ENCODE measurements around the gene TTC28. TPM values are rescaled to one million over a fixed set of nuclear protein-coding genes. Genes with fewer than 3 reads are reported as not detected.
"Not testable (repeated sequence)": the region's sequence is repeated elsewhere in the genome, so short reads cannot be mapped to it uniquely, and the experiment has no call there.

TTC28 gene
- total RNA-seq, 1 donor from 2014 or later = 7.9 TPM

DNA sequence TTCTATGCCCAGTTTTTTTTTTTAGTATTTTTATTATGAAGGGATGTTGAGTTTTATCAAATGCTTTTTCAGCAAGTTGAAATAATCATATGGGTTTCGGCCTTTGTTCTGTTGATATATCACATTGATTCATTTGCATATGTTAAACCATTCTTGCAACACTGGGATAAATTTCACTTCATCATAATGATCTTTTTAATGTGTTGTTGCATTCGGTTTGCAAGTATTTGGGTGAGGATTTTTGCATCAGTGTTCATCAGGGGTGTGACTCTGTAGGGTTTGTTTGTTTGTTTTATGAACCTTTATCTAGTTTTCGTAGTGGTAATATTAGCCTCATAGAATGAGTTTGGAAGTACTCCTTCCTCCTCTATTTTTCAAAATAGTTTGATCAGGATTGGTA, 103.5 kb downstream of the TTC28 start:
- H3K4me3 Mint-ChIP-seq = no peak overlapping the region
- peaks cover 3% of the 10 kb centered on the region for H3K4me1 Mint-ChIP-seq
- intact Hi-C loops (cut with micrococcal nuclease) = no loop called here
- DNase-seq (no peak), ATAC-seq (ENCODE audit: low read depth) (no peak)
- POLR2A ChIA-PET = no interaction called here
- TF ChIP-seq, protein P1, sequence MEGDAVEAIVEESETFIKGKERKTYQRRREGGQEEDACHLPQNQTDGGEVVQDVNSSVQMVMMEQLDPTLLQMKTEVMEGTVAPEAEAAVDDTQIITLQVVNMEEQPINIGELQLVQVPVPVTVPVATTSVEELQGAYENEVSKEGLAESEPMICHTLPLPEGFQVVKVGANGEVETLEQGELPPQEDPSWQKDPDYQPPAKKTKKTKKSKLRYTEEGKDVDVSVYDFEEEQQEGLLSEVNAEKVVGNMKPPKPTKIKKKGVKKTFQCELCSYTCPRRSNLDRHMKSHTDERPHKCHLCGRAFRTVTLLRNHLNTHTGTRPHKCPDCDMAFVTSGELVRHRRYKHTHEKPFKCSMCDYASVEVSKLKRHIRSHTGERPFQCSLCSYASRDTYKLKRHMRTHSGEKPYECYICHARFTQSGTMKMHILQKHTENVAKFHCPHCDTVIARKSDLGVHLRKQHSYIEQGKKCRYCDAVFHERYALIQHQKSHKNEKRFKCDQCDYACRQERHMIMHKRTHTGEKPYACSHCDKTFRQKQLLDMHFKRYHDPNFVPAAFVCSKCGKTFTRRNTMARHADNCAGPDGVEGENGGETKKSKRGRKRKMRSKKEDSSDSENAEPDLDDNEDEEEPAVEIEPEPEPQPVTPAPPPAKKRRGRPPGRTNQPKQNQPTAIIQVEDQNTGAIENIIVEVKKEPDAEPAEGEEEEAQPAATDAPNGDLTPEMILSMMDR (IDR thresholded peaks at IDR 0.05) = no peak
- CTCF ChIA-PET = no interaction called here
- peaks cover 10% of the 10 kb centered on the region for H3K27me3 Mint-ChIP-seq
- no peaks in the 10 kb centered on the region for H3K9me3 Mint-ChIP-seq
- H3K36me3 Mint-ChIP-seq (ENCODE audit: low read depth) = no peaks in the 10 kb centered on the region
- no peak overlapping the region for H3K27ac Mint-ChIP-seq

DNA sequence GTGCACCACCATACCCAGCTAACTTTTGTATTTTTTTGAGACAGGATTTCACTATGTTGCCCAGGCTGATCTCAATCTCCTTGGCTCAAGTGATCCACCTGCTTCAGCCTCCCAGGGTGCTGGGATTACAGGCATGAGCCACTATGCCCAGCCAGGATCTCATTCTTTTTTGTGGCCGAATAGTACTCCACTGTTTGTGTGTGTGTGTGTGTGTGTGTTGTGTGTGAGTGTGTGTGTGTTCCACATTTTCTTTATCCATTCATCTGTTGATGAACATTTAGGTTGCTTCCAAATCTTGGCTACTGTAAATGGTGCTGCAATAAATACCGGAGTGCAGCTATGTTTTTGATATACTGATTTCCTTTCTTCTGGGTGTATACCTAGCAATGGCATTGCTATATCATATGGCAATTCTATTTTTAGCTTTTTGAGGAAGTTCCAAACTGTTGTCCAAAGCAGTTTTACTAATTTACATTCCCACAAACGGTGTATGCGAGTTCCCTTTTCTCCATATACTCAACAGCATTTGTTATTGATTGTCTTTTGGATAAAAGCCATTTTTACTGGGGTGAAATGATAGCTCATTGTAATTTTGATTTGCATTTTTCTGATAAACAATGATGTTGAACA, 105.4 kb downstream of the TTC28 start:
- TF ChIP-seq, protein P1 (IDR thresholded peaks at IDR 0.05) = no peak
- ChIA-PET POLR2A (no interaction called here), CTCF (no interaction called here)
- Mint-ChIP-seq H3K9me3 (no peaks in the 10 kb centered on the region), H3K4me3 (no peak overlapping the region), H3K36me3 (ENCODE audit: low read depth) (no peaks in the 10 kb centered on the region), H3K27ac (no peak overlapping the region), H3K4me1 (no peaks in the 10 kb centered on the region), H3K27me3 (peaks cover 9% of the 10 kb centered on the region)
- DNase-seq (no peak), ATAC-seq (ENCODE audit: low read depth) (no peak)
- intact Hi-C loops (cut with micrococcal nuclease) = no loop called here

DNA sequence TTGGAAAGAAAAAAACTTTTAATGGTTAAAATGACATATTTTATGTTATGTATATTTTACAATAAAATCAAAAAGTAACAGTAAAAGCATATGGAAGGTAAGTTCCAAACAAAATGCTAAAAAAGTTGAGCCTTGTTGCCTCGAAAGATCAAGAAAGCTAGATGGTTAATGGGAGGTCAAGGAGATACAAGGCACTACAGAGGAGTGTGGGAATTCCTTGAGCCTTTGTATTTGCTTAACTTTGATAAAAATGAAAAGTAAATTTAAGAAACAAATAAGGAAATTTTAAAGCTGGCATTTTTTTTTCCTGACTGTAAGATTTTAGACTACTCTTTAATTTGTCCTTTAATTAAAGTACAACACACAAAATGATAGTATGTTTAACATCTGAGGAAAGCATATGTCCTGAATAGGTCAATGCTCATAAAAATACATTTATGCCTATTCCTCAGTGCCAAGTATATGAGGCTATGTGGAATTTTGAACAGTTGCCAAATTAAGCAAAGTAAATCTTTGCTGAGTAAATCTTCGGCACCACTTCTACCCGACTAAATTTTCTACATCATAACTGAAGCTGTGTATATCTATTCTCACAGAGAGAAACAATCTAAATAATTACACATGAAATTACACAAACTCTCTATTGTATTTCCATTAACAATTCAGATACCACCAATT, 108.8 kb downstream of the TTC28 start:
- POLR2A ChIA-PET = no interaction called here
- ATAC-seq (ENCODE audit: low read depth) = no peak

DNA sequence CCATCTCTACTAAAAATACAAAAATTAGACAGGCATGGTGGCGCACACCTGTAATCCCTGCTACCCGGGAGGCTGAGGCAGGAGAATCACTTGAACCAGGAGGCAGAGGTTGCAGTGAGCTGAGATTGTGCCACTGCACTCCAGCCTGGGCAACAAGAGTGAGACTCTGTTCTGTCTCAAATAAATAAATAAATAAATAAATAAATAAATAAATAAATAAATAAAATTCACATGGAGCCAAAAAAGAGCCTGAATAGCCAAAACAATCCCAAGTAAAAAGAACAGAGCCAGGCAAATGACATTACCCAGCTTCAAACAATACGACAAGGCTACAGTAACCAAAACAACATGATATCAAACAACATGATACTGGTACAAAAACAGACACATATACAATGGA, 110.7 kb downstream of the TTC28 start:
- POLR2A ChIA-PET; intact Hi-C loops (cut with micrococcal nuclease); H3K4me3 Mint-ChIP-seq; H3K4me1 Mint-ChIP-seq; CTCF ChIA-PET; ATAC-seq (ENCODE audit: low read depth); H3K27me3 Mint-ChIP-seq; DNase-seq; H3K9me3 Mint-ChIP-seq; H3K27ac Mint-ChIP-seq; H3K36me3 Mint-ChIP-seq (ENCODE audit: low read depth): not testable (repeated sequence)

More for the DNA sequence above, 108.8 kb downstream of the TTC28 start:
- Mint-ChIP-seq H3K4me3 (no peak overlapping the region), H3K27me3 (peaks cover 1% of the 10 kb centered on the region), H3K36me3 (ENCODE audit: low read depth) (no peaks in the 10 kb centered on the region), H3K27ac (no peak overlapping the region), H3K9me3 (no peaks in the 10 kb centered on the region), H3K4me1 (no peaks in the 10 kb centered on the region)
- DNase-seq = no peak
- intact Hi-C loops (cut with micrococcal nuclease) = no loop called here
- TF ChIP-seq, protein P1 (IDR thresholded peaks at IDR 0.05) = no peak
- CTCF ChIA-PET = no interaction called here

DNA sequence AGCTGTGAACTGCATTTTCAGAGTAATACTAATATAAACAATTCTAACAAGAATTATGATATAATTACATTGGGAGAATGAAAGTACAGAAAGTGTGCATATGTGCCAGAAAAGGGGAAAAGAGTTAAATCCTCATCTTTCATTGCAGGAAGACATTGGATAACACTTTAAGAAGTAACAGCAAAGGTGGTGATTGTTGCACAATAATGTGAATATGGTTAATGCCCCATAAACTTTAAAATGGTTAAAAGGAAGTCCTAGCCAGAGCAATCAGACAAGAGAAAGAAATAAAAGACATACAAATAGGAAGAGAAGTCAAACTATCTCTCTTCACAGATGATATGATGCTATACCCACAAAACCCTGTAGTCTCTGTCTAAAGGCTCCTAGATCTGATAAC, 111.5 kb downstream of the TTC28 start:
- Mint-ChIP-seq H3K36me3 (ENCODE audit: low read depth) (no peaks in the 10 kb centered on the region), H3K27ac (no peak overlapping the region), H3K27me3 (peaks cover 3% of the 10 kb centered on the region), H3K4me1 (no peaks in the 10 kb centered on the region), H3K4me3 (no peak overlapping the region), H3K9me3 (no peaks in the 10 kb centered on the region)
- intact Hi-C loops (cut with micrococcal nuclease) = no loop called here
- TF ChIP-seq, protein P1 (IDR thresholded peaks at IDR 0.05) = no peak
- DNase-seq (no peak), ATAC-seq (ENCODE audit: low read depth) (no peak)
- POLR2A ChIA-PET = no interaction called here
- CTCF ChIA-PET = no interaction called here

DNA sequence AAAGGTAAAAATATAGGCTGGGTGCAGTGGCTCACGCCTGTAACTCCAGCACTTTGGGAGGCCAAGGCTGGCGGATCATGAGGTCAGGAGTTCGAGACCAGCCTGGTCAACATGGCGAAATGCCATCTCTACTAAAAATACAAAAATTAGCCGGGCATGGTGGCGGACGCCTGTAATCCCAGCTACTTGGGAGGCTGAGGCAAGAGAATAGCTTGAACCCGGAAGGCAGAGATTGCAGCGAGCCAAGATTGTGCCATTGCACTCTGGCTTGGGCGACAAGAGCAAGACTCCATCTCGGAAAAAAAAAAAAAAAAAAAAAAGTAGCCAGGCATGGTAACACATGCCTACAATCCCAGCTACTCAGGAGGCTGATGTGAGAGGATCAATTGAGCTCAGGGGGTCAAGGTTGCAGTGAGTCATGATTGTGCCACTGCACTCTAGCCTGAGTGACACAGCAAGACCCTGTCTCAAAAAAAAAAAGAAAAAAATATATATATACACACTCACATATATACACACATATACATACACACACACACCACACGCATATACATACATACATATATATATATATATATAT, 112.6 kb downstream of the TTC28 start:
- H3K27me3 Mint-ChIP-seq; CTCF ChIA-PET; H3K27ac Mint-ChIP-seq; H3K36me3 Mint-ChIP-seq (ENCODE audit: low read depth); POLR2A ChIA-PET; ATAC-seq (ENCODE audit: low read depth); H3K4me1 Mint-ChIP-seq; intact Hi-C loops (cut with micrococcal nuclease); H3K4me3 Mint-ChIP-seq; H3K9me3 Mint-ChIP-seq; DNase-seq: not testable (repeated sequence)
